SK-N-SH (cell line): Measurements from ENCODE around the gene VSIG8. TPM values are rescaled to one million over a fixed set of nuclear protein-coding genes. Genes with fewer than 3 reads are reported as not detected.

ENCODE experiments used
- CTCF ChIA-PET: fragments of 300-600, 350-600 bp; formaldehyde crosslinking; extraction: SDS; loops from one replicate; lab custom pipeline; 2021; lab: Yijun Ruan, JAX
- POLR2A ChIA-PET: fragments of 350-600 bp; sonication (Branson Sonifier 250); formaldehyde crosslinking; extraction: SDS; loops from one replicate; lab custom pipeline; 2020; ENCODE audit warnings: antibody characterized with exemption, inconsistent platforms; lab: Yijun Ruan, JAX
- DNase-seq: peaks from one replicate; pipeline ENCODE4 v3.0.0; 2012
- H2AFZ ChIP-seq: fragments of 200-600 bp; sonication (generic); 2 replicates; pipeline ENCODE4 v1.8.1; 2016; ENCODE audit warnings: antibody characterized with exemption, mild to moderate bottlenecking, low read depth
- H3F3A ChIP-seq: fragments of 200-600 bp; sonication (generic); replicated peaks from 2 replicates; pipeline ENCODE3; 2016; ENCODE audit warnings: antibody characterized with exemption, mild to moderate bottlenecking; ENCODE audit not compliant: insufficient read depth
- H3K27ac ChIP-seq, 2 experiments: fragments of 200-500 bp in 1 of 2; fragments of 200-600 bp in 1 of 2; sonication (Bioruptor generic) in 1 of 2; sonication (generic), shearing (Covaris generic) in 1 of 2; 2 replicates each; pipeline versions ENCODE4 v1.5.1 to v1.6.1; 2014 to 2016; ENCODE audit warnings: low read depth in 2 of 2, inconsistent platforms in 1 of 2, low read length in 1 of 2, mild to moderate bottlenecking in 1 of 2, mixed read lengths in 1 of 2
- H3K27me3 ChIP-seq: fragments of 200-600 bp; sonication (generic), shearing (Covaris generic); 2 replicates; pipeline ENCODE4 v1.6.1; 2016; ENCODE audit warnings: mixed run types; ENCODE audit not compliant: insufficient read depth
- H3K36me3 ChIP-seq, 2 experiments: fragments of 200-500 bp in 1 of 2; fragments of 200-600 bp in 1 of 2; sonication (Bioruptor generic) in 1 of 2; sonication (generic) in 1 of 2; replicated peaks in 1 of 2; 2 replicates each; pipeline versions ENCODE3 to v1.5.1; 2014 to 2016; ENCODE audit warnings: low read length in 1 of 2, mild to moderate bottlenecking in 1 of 2; ENCODE audit not compliant: insufficient read depth in 2 of 2, control insufficient read depth in 1 of 2
- H3K4me1 ChIP-seq, 2 experiments: fragments of 200-500 bp in 1 of 2; fragments of 200-600 bp in 1 of 2; sonication (Bioruptor generic) in 1 of 2; sonication (generic), shearing (Covaris generic) in 1 of 2; 2 replicates each; pipeline versions ENCODE4 v1.5.1 to v1.6.1; 2014 to 2016; ENCODE audit warnings: low read depth in 1 of 2, low read length in 1 of 2, mixed run types in 1 of 2; ENCODE audit not compliant: insufficient read depth in 2 of 2, control insufficient read depth in 1 of 2
- H3K4me2 ChIP-seq: fragments of 200-600 bp; sonication (generic), shearing (Covaris generic); 2 replicates; pipeline ENCODE4 v1.6.1; 2017; ENCODE audit warnings: mixed run types
- H3K4me3 ChIP-seq, 2 experiments: fragments of 200-500 bp in 1 of 2; fragments of 200-600 bp in 1 of 2; sonication (Bioruptor generic) in 1 of 2; sonication (generic), shearing (Covaris generic) in 1 of 2; 2 replicates each; pipeline versions ENCODE4 v1.5.1 to v1.8.1; 2014 to 2016; ENCODE audit warnings: low read depth in 2 of 2, inconsistent platforms in 1 of 2, low read length in 1 of 2, mild to moderate bottlenecking in 1 of 2, mixed read lengths in 1 of 2, moderate library complexity in 1 of 2
- H3K79me2 ChIP-seq: fragments of 200-600 bp; sonication (generic); 2 replicates; pipeline ENCODE4 v1.8.1; 2017; ENCODE audit warnings: mild to moderate bottlenecking; ENCODE audit not compliant: insufficient read depth
- H3K9ac ChIP-seq: fragments of 200-600 bp; sonication (generic); 2 replicates; pipeline ENCODE4 v1.6.1; 2017; ENCODE audit warnings: mixed run types
- H3K9me2 ChIP-seq: fragments of 200-600 bp; sonication (generic); 2 replicates; pipeline ENCODE4 v1.6.1; 2017; ENCODE audit warnings: mixed run types
- H3K9me3 ChIP-seq: fragments of 200-600 bp; sonication (generic); 2 replicates; pipeline ENCODE4 v1.6.1; 2017; ENCODE audit warnings: mixed run types, mild to moderate bottlenecking, moderate library complexity
- H4K20me1 ChIP-seq: fragments of 200-600 bp; sonication (generic); 2 replicates; pipeline ENCODE4 v1.6.1; 2017; ENCODE audit warnings: mild to moderate bottlenecking, mixed run types; ENCODE audit not compliant: insufficient read depth
- CHD2 ChIP-seq: fragments of 150-350 bp; IDR thresholded peaks from 2 replicates; pipeline ENCODE4 v1.6.1; 2018; ENCODE audit warnings: low read length; ENCODE audit not compliant: partially characterized antibody
- EZH2phosphoT487 ChIP-seq: fragments of 200-600 bp; sonication (generic); IDR thresholded peaks from 2 replicates; pipeline ENCODE4 v1.6.1; 2017; ENCODE audit warnings: low read depth, mixed run types, mild to moderate bottlenecking, antibody characterized with exemption, moderate library complexity, borderline replicate concordance
- FOSL2 ChIP-seq: IDR thresholded peaks from 2 replicates; pipeline ENCODE4 v1.4.0; 2012; ENCODE audit warnings: low read depth, mild to moderate bottlenecking, moderate library complexity, borderline replicate concordance
- MEF2A ChIP-seq: IDR thresholded peaks from 2 replicates; pipeline ENCODE4 v1.4.0; 2012; ENCODE audit warnings: low read depth, borderline replicate concordance
- MXI1 ChIP-seq: IDR thresholded peaks from 2 replicates; pipeline ENCODE4 v1.6.1; 2012; ENCODE audit warnings: mild to moderate bottlenecking, low read depth, low read length, improper control_type of control experiment
- POLR2AphosphoS5 ChIP-seq: IDR thresholded peaks from 2 replicates; pipeline ENCODE4 v1.6.1; 2012; ENCODE audit warnings: low read depth, low read length
- RAD21 ChIP-seq: IDR thresholded peaks from 2 replicates; pipeline ENCODE4 v1.6.1; 2012; ENCODE audit warnings: mild to moderate bottlenecking, low read length
- SIN3A ChIP-seq: IDR thresholded peaks from 2 replicates; pipeline ENCODE4 v1.6.1; 2012; ENCODE audit warnings: low read depth, mild to moderate bottlenecking, low read length, moderate library complexity, borderline replicate concordance
- TEAD4 ChIP-seq: IDR thresholded peaks from 2 replicates; pipeline ENCODE4 v1.4.0; 2012; ENCODE audit warnings: mild to moderate bottlenecking, borderline replicate concordance; ENCODE audit not compliant: insufficient read depth
- WGBS: methylation state at CpG from one replicate; pipeline ENCODE4 v1.1.6; 2017; ENCODE audit warnings: low lambda C conversion rate; 5-methylcytosine and 5-hydroxymethylcytosine counted together
- polyA plus RNA-seq, 3 experiments: library from polyadenylated mRNA; depleted of rRNA; stranded (reverse); fragments of >200 nt; gene quantifications; 2 replicates each; pipeline ENCODE4 v1.2.3, GENCODE V29; 2012
- TF ChIP-seq, protein P1 (sequence below): IDR thresholded peaks from 2 replicates; pipeline ENCODE4 v1.6.1; 2012; ENCODE audit warnings: mild to moderate bottlenecking, low read depth, low read length, moderate library complexity
- TF ChIP-seq, protein P2 (sequence below): IDR thresholded peaks from 2 replicates; pipeline ENCODE4 v1.4.0; 2012; ENCODE audit warnings: low read depth, borderline replicate concordance
- TF ChIP-seq, protein P3 (sequence below): IDR thresholded peaks from 2 replicates; pipeline ENCODE4 v1.4.0; 2012; ENCODE audit warnings: low read depth
- TF ChIP-seq, protein P4 (sequence below): fragments of 150-350 bp; IDR thresholded peaks from 2 replicates; pipeline ENCODE4 v1.6.1; 2016; ENCODE audit warnings: mild to moderate bottlenecking, low read depth, low read length
- TF ChIP-seq, protein P5 (sequence below): fragments of 200-600 bp; sonication (generic); IDR thresholded peaks from 2 replicates; pipeline ENCODE4 v1.6.1; 2017; ENCODE audit warnings: antibody characterized with exemption, mild to moderate bottlenecking, moderate library complexity

Gene VSIG8
- polyA plus RNA-seq, 1 of the 3 experiments (the other 2 are of a cell fraction) = not detected

DNA sequence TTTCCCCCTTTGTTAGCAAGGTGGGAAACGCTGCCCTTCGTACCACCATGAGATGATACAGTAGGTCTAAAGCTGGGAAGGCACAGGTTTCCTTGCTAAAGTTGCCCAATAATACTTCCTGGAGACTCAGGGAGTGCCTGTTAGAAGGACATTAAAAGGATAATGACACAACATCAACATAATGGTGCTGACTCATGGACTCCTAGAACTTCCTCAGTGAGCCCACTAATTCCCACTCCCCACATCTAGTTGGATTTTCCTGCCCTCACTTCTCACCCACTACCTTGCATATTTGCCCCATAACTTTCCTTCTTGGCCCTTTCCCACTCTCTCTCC, 20.0 kb upstream of the VSIG8 start:
- 91% methylated on average over 2 of the region's 2 CpGs for WGBS

DNA sequence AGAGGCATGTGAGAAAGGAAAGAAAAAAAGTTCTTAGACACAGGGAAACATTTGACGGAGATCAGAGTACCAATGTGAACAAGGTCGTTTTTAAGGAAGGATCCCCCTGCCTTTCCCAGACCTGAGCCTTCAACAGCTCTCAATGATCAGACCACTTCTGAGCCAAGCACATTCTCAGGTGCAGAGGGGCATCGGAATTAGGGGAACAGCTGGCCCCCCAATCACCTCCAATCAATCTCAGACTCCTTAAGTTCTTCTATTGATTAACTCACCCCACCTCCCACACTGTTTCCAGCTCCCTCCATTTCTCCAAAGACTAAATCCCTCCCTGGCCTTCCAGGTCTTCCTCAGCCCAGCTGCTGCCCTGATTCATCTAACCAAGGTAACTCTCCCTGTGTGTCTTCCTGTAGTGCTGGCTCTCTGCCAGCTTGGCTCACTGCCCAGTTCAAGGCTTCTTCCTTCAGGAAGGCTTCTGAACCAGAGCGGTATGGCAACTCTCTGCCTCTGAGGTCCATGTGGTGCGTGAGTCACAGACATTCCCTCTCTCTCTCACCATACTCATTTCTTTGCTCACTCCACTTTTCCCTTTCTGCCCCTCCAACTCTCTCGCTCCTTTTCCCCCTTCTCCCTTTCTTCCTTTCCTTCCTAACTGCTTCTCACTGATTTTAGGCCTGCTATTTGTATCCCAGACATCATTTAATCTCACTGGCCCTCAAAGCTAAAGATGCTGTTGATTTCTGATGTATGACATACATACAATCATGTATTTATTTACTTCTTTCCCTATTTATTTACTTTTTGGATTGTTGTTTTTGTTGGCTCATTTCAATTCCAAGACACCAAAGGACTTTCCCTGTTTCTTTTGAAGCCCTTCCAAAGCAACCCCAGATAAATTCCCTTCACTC, 19.4 kb upstream of the VSIG8 start:
- H3K9me3 ChIP-seq = no peaks in the 10 kb centered on the region
- H3K9me2 ChIP-seq = no peaks in the 10 kb centered on the region
- peak overlapping the region; percentile 13; the same call in 1 of the 2 replicates for H3K9ac ChIP-seq
- WGBS = 39% methylated on average over 6 of the region's 6 CpGs
- peak overlapping the region; percentile 36 for H3K4me2 ChIP-seq
- DNase-seq = peak; percentile 33
- no peaks in the 10 kb centered on the region for H3K27me3 ChIP-seq
- POLR2A ChIA-PET = interaction anchor here (0.7 kb wide), 1 partner anchor 68 kb away, joined by 3 read pairs; no protein-coding TSS in a partner anchor
- no peaks in the 10 kb centered on the region for H3K36me3 ChIP-seq
- no peaks in the 10 kb centered on the region for H4K20me1 ChIP-seq
- peak overlapping the region; percentile 45; the same call in 1 of the 2 replicates for H2AFZ ChIP-seq
- peak overlapping the region; percentile 54 to 79; a peak in 3 of 4 replicates for H3K27ac ChIP-seq
- no peaks in the 10 kb centered on the region for H3K79me2 ChIP-seq
- CTCF ChIA-PET = interaction anchor here (0.8 to 6.7 kb wide), 6 partner anchors 10 to 126 kb away, joined by 3 to 76 read pairs (median 5); no protein-coding TSS in a partner anchor
- H3K4me3 ChIP-seq = no peak overlapping the region
- H3F3A ChIP-seq = peaks cover 5% of the 10 kb centered on the region
- peaks cover 12 to 14% of the 10 kb centered on the region in 2 experiments; a peak in 2 of 4 replicates for H3K4me1 ChIP-seq
- TF ChIP-seq, protein P1, sequence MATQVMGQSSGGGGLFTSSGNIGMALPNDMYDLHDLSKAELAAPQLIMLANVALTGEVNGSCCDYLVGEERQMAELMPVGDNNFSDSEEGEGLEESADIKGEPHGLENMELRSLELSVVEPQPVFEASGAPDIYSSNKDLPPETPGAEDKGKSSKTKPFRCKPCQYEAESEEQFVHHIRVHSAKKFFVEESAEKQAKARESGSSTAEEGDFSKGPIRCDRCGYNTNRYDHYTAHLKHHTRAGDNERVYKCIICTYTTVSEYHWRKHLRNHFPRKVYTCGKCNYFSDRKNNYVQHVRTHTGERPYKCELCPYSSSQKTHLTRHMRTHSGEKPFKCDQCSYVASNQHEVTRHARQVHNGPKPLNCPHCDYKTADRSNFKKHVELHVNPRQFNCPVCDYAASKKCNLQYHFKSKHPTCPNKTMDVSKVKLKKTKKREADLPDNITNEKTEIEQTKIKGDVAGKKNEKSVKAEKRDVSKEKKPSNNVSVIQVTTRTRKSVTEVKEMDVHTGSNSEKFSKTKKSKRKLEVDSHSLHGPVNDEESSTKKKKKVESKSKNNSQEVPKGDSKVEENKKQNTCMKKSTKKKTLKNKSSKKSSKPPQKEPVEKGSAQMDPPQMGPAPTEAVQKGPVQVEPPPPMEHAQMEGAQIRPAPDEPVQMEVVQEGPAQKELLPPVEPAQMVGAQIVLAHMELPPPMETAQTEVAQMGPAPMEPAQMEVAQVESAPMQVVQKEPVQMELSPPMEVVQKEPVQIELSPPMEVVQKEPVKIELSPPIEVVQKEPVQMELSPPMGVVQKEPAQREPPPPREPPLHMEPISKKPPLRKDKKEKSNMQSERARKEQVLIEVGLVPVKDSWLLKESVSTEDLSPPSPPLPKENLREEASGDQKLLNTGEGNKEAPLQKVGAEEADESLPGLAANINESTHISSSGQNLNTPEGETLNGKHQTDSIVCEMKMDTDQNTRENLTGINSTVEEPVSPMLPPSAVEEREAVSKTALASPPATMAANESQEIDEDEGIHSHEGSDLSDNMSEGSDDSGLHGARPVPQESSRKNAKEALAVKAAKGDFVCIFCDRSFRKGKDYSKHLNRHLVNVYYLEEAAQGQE = peak; percentile 63
- peak; percentile 80; the same call in 1 of the 2 replicates for TF ChIP-seq SIN3A
- no peak for TF ChIP-seq MXI1
- peak; percentile 78 for TF ChIP-seq TEAD4
- TF ChIP-seq, protein P2, sequence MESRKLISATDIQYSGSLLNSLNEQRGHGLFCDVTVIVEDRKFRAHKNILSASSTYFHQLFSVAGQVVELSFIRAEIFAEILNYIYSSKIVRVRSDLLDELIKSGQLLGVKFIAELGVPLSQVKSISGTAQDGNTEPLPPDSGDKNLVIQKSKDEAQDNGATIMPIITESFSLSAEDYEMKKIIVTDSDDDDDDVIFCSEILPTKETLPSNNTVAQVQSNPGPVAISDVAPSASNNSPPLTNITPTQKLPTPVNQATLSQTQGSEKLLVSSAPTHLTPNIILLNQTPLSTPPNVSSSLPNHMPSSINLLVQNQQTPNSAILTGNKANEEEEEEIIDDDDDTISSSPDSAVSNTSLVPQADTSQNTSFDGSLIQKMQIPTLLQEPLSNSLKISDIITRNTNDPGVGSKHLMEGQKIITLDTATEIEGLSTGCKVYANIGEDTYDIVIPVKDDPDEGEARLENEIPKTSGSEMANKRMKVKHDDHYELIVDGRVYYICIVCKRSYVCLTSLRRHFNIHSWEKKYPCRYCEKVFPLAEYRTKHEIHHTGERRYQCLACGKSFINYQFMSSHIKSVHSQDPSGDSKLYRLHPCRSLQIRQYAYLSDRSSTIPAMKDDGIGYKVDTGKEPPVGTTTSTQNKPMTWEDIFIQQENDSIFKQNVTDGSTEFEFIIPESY = no peak
- TF ChIP-seq, protein P3, sequence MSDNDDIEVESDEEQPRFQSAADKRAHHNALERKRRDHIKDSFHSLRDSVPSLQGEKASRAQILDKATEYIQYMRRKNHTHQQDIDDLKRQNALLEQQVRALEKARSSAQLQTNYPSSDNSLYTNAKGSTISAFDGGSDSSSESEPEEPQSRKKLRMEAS = peak; percentile 95
- TF ChIP-seq, protein P4, sequence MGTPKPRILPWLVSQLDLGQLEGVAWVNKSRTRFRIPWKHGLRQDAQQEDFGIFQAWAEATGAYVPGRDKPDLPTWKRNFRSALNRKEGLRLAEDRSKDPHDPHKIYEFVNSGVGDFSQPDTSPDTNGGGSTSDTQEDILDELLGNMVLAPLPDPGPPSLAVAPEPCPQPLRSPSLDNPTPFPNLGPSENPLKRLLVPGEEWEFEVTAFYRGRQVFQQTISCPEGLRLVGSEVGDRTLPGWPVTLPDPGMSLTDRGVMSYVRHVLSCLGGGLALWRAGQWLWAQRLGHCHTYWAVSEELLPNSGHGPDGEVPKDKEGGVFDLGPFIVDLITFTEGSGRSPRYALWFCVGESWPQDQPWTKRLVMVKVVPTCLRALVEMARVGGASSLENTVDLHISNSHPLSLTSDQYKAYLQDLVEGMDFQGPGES = no peak
- no peak for TF ChIP-seq MEF2A
- TF ChIP-seq EZH2phosphoT487 = no peak
- TF ChIP-seq POLR2AphosphoS5 = peak; percentile 41; the same call in 1 of the 2 replicates
- TF ChIP-seq, protein P5, sequence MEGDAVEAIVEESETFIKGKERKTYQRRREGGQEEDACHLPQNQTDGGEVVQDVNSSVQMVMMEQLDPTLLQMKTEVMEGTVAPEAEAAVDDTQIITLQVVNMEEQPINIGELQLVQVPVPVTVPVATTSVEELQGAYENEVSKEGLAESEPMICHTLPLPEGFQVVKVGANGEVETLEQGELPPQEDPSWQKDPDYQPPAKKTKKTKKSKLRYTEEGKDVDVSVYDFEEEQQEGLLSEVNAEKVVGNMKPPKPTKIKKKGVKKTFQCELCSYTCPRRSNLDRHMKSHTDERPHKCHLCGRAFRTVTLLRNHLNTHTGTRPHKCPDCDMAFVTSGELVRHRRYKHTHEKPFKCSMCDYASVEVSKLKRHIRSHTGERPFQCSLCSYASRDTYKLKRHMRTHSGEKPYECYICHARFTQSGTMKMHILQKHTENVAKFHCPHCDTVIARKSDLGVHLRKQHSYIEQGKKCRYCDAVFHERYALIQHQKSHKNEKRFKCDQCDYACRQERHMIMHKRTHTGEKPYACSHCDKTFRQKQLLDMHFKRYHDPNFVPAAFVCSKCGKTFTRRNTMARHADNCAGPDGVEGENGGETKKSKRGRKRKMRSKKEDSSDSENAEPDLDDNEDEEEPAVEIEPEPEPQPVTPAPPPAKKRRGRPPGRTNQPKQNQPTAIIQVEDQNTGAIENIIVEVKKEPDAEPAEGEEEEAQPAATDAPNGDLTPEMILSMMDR = no peak
- TF ChIP-seq RAD21 = no peak
- no peak for TF ChIP-seq CHD2

More for the DNA sequence above, 20.0 kb upstream of the VSIG8 start:
- H3K9me2 ChIP-seq = no peaks in the 10 kb centered on the region
- no peak overlapping the region for H3K4me3 ChIP-seq
- H3F3A ChIP-seq = peaks cover 5% of the 10 kb centered on the region
- POLR2A ChIA-PET = interaction anchor here (0.7 kb wide), 1 partner anchor 69 kb away, joined by 3 read pairs; no protein-coding TSS in a partner anchor
- H3K27me3 ChIP-seq = no peaks in the 10 kb centered on the region
- no peaks in the 10 kb centered on the region for H3K9me3 ChIP-seq
- no peak overlapping the region for H3K9ac ChIP-seq
- H3K36me3 ChIP-seq = no peaks in the 10 kb centered on the region
- CTCF ChIA-PET = interaction anchor here (5.0 to 6.7 kb wide), 2 partner anchors 9 to 84 kb away, joined by 34 to 76 read pairs; no protein-coding TSS in a partner anchor
- H4K20me1 ChIP-seq = no peaks in the 10 kb centered on the region
- H3K79me2 ChIP-seq = no peaks in the 10 kb centered on the region
- peak overlapping the region; percentile 36 for H3K4me2 ChIP-seq
- H2AFZ ChIP-seq = 0 out of 2 replicates have a peak overlapping the region, but pooled peaks have one; percentile 45
- TF ChIP-seq FOSL2 (0 out of 2 replicates have a peak, but pooled peaks have one; percentile 7), POLR2AphosphoS5 (no peak)
- no peak for DNase-seq
- peaks cover 12 to 14% of the 10 kb centered on the region in 2 experiments; a peak in 2 of 4 replicates for H3K4me1 ChIP-seq
- peak overlapping the region; percentile 54 to 79; a peak in 3 of 4 replicates for H3K27ac ChIP-seq
